DMS114 treated with DMSO at 0.1 percent for 48 hours (cell line): ENCODE data around the gene GRK5.
A peak's percentile ranks its signal among the peaks of the same experiment; 100 is the strongest.
"Not testable (repeated sequence)": the region's sequence is repeated elsewhere in the genome, so short reads cannot be mapped to it uniquely, and the experiment has no call there.

Source experiments
- DNase-seq: peaks from one replicate; lab custom pipeline; 2025; ENCODE audit not compliant: unreplicated experiment; lab: John Stamatoyannopoulos, UW

GRK5 gene

GRCh38 chr10:119207366-119207666 is at the start of gene GRK5:
TSS of gene GRK5 (plus strand) at chr10:119207571. CDS start at chr10:119207918, 347 bp downstream.
- DNase-seq = peak; percentile 84

- no peak for DNase-seq
Observed at GRCh38 chr10:119159332-119159731, 48.0 kb upstream of the GRK5 start.

GRCh38 chr10:119161680-119162451 is 45.5 kb upstream of the GRK5 start:
- no peak for DNase-seq

GRCh38 chr10:119162452-119163092 is 44.8 kb upstream of the GRK5 start:
- DNase-seq = no peak

- peak; percentile 35 for DNase-seq
Observed at GRCh38 chr10:119165171-119166117, 41.9 kb upstream of the GRK5 start, which contains the start of gene SFXN4. TSS of gene SFXN4 (minus strand) at chr10:119165714. CDS start at chr10:119165647, 67 bp downstream.

- DNase-seq = no peak
Observed at GRCh38 chr10:119166118-119166500, 41.3 kb upstream of the GRK5 start.

- no peak for DNase-seq
Observed at GRCh38 chr10:119166564-119166963, 40.8 kb upstream of the GRK5 start.

- no peak for DNase-seq
Observed at GRCh38 chr10:119167041-119167440, 40.3 kb upstream of the GRK5 start.

GRCh38 chr10:119174109-119174508 is 33.3 kb upstream of the GRK5 start:
- DNase-seq = no peak

GRCh38 chr10:119176166-119176565 is 31.2 kb upstream of the GRK5 start:
- DNase-seq = no peak

- no peak for DNase-seq
Observed at GRCh38 chr10:119177708-119178371, 29.5 kb upstream of the GRK5 start.

- DNase-seq = peak; percentile 92
Observed at GRCh38 chr10:119178372-119179119, 28.8 kb upstream of the GRK5 start, which contains the start of gene PRDX3. TSS of gene PRDX3 (minus strand) at chr10:119178812. CDS start at chr10:119178790, 22 bp downstream.

GRCh38 chr10:119180850-119181400 is 26.4 kb upstream of the GRK5 start:
- not testable (repeated sequence) for DNase-seq

GRCh38 chr10:119183664-119184412 is 23.5 kb upstream of the GRK5 start:
- no peak for DNase-seq

GRCh38 chr10:119189811-119190282 is 17.5 kb upstream of the GRK5 start:
- DNase-seq = no peak

GRCh38 chr10:119190353-119190752 is 17.0 kb upstream of the GRK5 start:
- no peak for DNase-seq

- no peak for DNase-seq
Observed at GRCh38 chr10:119190954-119191785, 16.2 kb upstream of the GRK5 start.

GRCh38 chr10:119191881-119192280 is 15.5 kb upstream of the GRK5 start:
- no peak for DNase-seq
